Gastroesophageal sphincter (tissue), 4 donors: Measurements from ENCODE around the gene FOXJ3. TPM values are rescaled to one million over a fixed set of nuclear protein-coding genes. Genes with fewer than 3 reads are reported as not detected.

ENCODE experiments used
- ATAC-seq: fragments of 150-250 bp; one replicate; pipeline ENCODE4 v1.9.1; 2016; ENCODE audit warnings: mild to moderate bottlenecking, moderate library complexity
- H3K27ac ChIP-seq, 4 donors: fragments of 200-600 bp; sonication (generic) in 3 of 4; 1 replicate in 3 of 4; 2 replicates in 1 of 4; pipeline ENCODE4 v1.5.1; 2016 to 2019
- H3K27me3 ChIP-seq: fragments of 200-600 bp; sonication (generic); one replicate; pipeline ENCODE4 v1.5.1; 2019
- H3K36me3 ChIP-seq, 2 donors: fragments of 200-600 bp; sonication (generic); one replicate each; pipeline ENCODE4 v1.5.1; 2019; ENCODE audit warnings: control low read depth in 1 of 2
- H3K4me1 ChIP-seq, 3 donors: fragments of 200-600 bp; sonication (generic); 1 replicate in 2 of 3; 2 replicates in 1 of 3; pipeline ENCODE4 v1.5.1; 2016 to 2019; ENCODE audit warnings: control low read depth in 2 of 3
- H3K4me3 ChIP-seq, 2 donors: fragments of 200-600 bp; sonication (generic); one replicate each; pipeline ENCODE4 v1.5.1; 2019; ENCODE audit warnings: mild to moderate bottlenecking in 1 of 2, moderate library complexity in 1 of 2
- H3K9me3 ChIP-seq, 3 donors: fragments of 200-600 bp; sonication (generic); one replicate each; pipeline ENCODE4 v1.5.1; 2017 to 2019; ENCODE audit warnings: control low read depth in 2 of 3
- CTCF ChIP-seq, 4 experiments: fragments of 200-600 bp in 2 of 4; fragments of 450-650 bp in 2 of 4; sonication (generic) in 1 of 4; IDR thresholded peaks; one replicate each; pipeline ENCODE4 v1.5.1; 2017 to 2019; ENCODE audit warnings: antibody characterized with exemption in 4 of 4, mild to moderate bottlenecking in 2 of 4, moderate library complexity in 2 of 4
- EP300 ChIP-seq: sonication (generic); formaldehyde crosslinking; IDR thresholded peaks from one replicate; pipeline ENCODE4 v1.6.1; 2017; ENCODE audit warnings: antibody characterized with exemption, mild to moderate bottlenecking
- POLR2A ChIP-seq, 2 donors: fragments of 450-650 bp; IDR thresholded peaks; one replicate each; pipeline ENCODE4 v1.6.1; 2017; ENCODE audit warnings: antibody characterized with exemption in 2 of 2, mild to moderate bottlenecking in 2 of 2, moderate library complexity in 1 of 2
- POLR2AphosphoS5 ChIP-seq: sonication (generic); formaldehyde crosslinking; IDR thresholded peaks from one replicate; pipeline ENCODE4 v1.6.1; 2017; ENCODE audit warnings: antibody characterized with exemption
- WGBS, 2 donors: methylation state at CpG; one replicate each; pipeline ENCODE4 v1.1.5; 2018; ENCODE audit warnings: low coverage in 1 of 2; 5-methylcytosine and 5-hydroxymethylcytosine counted together
- total RNA-seq, 4 donors: library from RNA; depleted of rRNA; stranded (reverse); fragments of >200 nt; gene quantifications; one replicate each; pipeline ENCODE4 v1.1.0, GENCODE V29; 2016

Gene FOXJ3
- total RNA-seq, 4 donors from 2014 or later = 36.3 to 57.1 (median 41.4) TPM

DNA sequence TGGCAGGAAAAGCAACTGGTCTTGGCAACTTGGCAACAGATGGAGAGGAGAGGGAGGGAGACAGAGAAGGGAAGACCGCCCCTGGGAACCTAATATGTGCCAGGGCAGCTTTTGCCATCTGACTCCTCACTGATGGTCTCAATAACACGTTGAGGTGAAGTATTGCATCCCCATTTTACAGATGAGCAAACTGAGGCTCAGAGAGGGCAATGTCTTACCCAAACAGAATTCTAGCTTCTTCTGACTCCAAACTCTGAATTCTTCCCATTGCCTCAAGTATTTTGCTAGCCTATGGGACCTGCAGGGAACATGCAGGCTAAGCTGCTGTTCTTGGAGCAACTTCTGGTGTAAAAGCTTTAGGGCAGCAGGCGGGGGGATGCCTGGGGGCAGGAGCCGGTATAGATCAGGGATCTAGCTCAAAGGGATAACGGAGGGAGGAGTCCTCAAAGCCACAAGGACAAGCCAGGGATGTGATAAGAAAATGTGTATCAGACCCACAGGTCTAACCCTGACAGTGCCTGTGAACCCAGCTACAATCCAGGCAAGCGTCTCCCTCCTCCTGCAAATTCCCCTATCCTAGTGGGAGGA lies 163.3 kb downstream of the FOXJ3 start:
- Histone ChIP-seq H3K4me1 (peaks cover 0 to 19% (median 0%) of the 10 kb centered on the region in 3 donors), H3K36me3 (peaks cover 0 to 8% of the 10 kb centered on the region in 2 donors), H3K4me3 (no peak overlapping the region), H3K9me3 (no peaks in the 10 kb centered on the region), H3K27ac (peak overlapping the region in 1 of 4 donors; percentile 1), H3K27me3 (peaks cover 14% of the 10 kb centered on the region)
- no peak for ATAC-seq
- TF ChIP-seq POLR2AphosphoS5 (no peak), POLR2A (IDR thresholded peaks at IDR 0.05) (no peak), CTCF (IDR thresholded peaks at IDR 0.05) (no peak), EP300 (no peak)
- 53 to 75% methylated on average over 4 to 5 of the region's 6 CpGs for WGBS, 2 donors

- ATAC-seq = no peak
- WGBS, 2 donors = 52 to 60% methylated on average over 3 to 12 of the region's 17 CpGs
Measured at GRCh38 chr1:42170779-42171621, 164.0 kb downstream of the FOXJ3 start.

DNA sequence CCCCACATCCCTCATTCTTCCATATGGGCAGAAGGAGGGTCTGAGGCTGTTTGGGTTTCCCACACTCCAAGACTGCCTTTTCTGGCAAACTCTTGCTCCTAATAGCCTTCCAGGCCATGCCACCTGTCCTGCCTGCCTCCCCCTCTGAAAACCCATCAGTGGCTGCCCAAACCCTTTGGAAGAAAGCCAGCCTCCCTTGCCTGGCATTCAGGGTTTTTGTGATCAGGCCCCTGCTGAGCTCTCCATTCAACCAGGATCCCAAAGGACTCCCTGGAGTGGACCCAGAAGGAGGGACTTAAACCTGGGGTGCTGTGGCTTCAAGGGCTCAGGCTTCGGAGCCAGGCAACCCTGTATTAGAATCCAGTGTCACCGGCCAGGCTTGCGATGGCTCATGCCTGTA lies 166.3 kb downstream of the FOXJ3 start:
- no peak overlapping the region for H3K27ac ChIP-seq
- TF ChIP-seq EP300 (no peak), POLR2A (IDR thresholded peaks at IDR 0.05) (no peak)
- WGBS, 2 donors = no CpG with 5 or more reads among the region's 3 CpGs
- peaks cover 0 to 20% (median 0%) of the 10 kb centered on the region in 3 donors for H3K4me1 ChIP-seq
- no peak overlapping the region for H3K4me3 ChIP-seq
- no peaks in the 10 kb centered on the region for H3K36me3 ChIP-seq
- no peaks in the 10 kb centered on the region for H3K9me3 ChIP-seq
- H3K27me3 ChIP-seq = peaks cover 32% of the 10 kb centered on the region
- ATAC-seq = no peak

More at GRCh38 chr1:42170779-42171621, 164.0 kb downstream of the FOXJ3 start:
- Histone ChIP-seq H3K27ac (no peak overlapping the region), H3K27me3 (peaks cover 14% of the 10 kb centered on the region), H3K4me3 (no peak overlapping the region), H3K9me3 (no peaks in the 10 kb centered on the region), H3K36me3 (peaks cover 0 to 8% of the 10 kb centered on the region in 2 donors), H3K4me1 (peaks cover 0 to 17% (median 0%) of the 10 kb centered on the region in 3 donors)
- no peak for TF ChIP-seq CTCF (IDR thresholded peaks at IDR 0.05)
- no peak for TF ChIP-seq EP300
- TF ChIP-seq POLR2A (IDR thresholded peaks at IDR 0.05) = no peak
- no peak for TF ChIP-seq POLR2AphosphoS5

- Histone ChIP-seq H3K27me3 (peaks cover 36% of the 10 kb centered on the region), H3K9me3 (no peaks in the 10 kb centered on the region), H3K36me3 (no peaks in the 10 kb centered on the region), H3K4me3 (no peak overlapping the region), H3K27ac (no peak overlapping the region), H3K4me1 (peaks cover 0 to 16% (median 0%) of the 10 kb centered on the region in 3 donors)
- ATAC-seq = no peak
- WGBS, 2 donors = 14 to 86% methylated on average over 1 of the region's 1 CpG
- TF ChIP-seq CTCF (IDR thresholded peaks at IDR 0.05) (no peak), EP300 (no peak), POLR2AphosphoS5 (no peak), POLR2A (IDR thresholded peaks at IDR 0.05) (no peak)
Measured at GRCh38 chr1:42168391-42168670, 166.7 kb downstream of the FOXJ3 start.

- Histone ChIP-seq H3K9me3 (no peaks in the 10 kb centered on the region), H3K27ac (no peak overlapping the region), H3K4me3 (no peak overlapping the region), H3K27me3 (peaks cover 39% of the 10 kb centered on the region), H3K36me3 (no peaks in the 10 kb centered on the region), H3K4me1 (peaks cover 0 to 11% (median 0%) of the 10 kb centered on the region in 3 donors)
- ATAC-seq = no peak
- 72 to 73% methylated on average over 16 to 19 of the region's 21 CpGs for WGBS, 2 donors
- TF ChIP-seq POLR2A (IDR thresholded peaks at IDR 0.05) (no peak), POLR2AphosphoS5 (no peak), CTCF (IDR thresholded peaks at IDR 0.05) (no peak), EP300 (no peak)
Measured at GRCh38 chr1:42167611-42168390, 167.2 kb downstream of the FOXJ3 start.
